ENCODE measurements around the gene RMP24.

RMP24 gene

GRCh38 chr18:35971661-35972196, 750 bp upstream of the RMP24 start:
- ATAC-seq, result peak; percentile 40
- TF ChIP-seq OSR1 (CRISPR knock-in tag; IDR thresholded peaks at IDR 0.05), result no peak
- TF ChIP-seq ESRRG (CRISPR knock-in tag; IDR thresholded peaks at IDR 0.05), result no peak
- no peak for TF ChIP-seq ZFP3 (CRISPR knock-in tag; IDR thresholded peaks at IDR 0.05)
- no peak for TF ChIP-seq TCF4 (CRISPR knock-in tag; IDR thresholded peaks at IDR 0.05; ENCODE audit: borderline replicate concordance)
- TF ChIP-seq TOX (CRISPR knock-in tag; IDR thresholded peaks at IDR 0.05; ENCODE audit: borderline replicate concordance), result no peak
- no peak for TF ChIP-seq CREB5 (CRISPR knock-in tag; IDR thresholded peaks at IDR 0.05; ENCODE audit: low read depth)
- TF ChIP-seq ZC3H10 (CRISPR knock-in tag; IDR thresholded peaks at IDR 0.05), result no peak
- TF ChIP-seq ISL1 (CRISPR knock-in tag; IDR thresholded peaks at IDR 0.05), result no peak
- no peak for TF ChIP-seq CSDC2 (CRISPR knock-in tag; IDR thresholded peaks at IDR 0.05)
- TF ChIP-seq ARNTL (CRISPR knock-in tag; IDR thresholded peaks at IDR 0.05; ENCODE audit: borderline replicate concordance, low read depth), result no peak
- TF ChIP-seq POU6F1 (CRISPR knock-in tag; IDR thresholded peaks at IDR 0.05; ENCODE audit: borderline replicate concordance, low read depth), result no peak

- ATAC-seq, result no peak
- no peak for TF ChIP-seq SNAI2 (CRISPR knock-in tag; IDR thresholded peaks at IDR 0.05)
- TF ChIP-seq BACH2 (CRISPR knock-in tag; IDR thresholded peaks at IDR 0.05; ENCODE audit: borderline replicate concordance), result no peak
- no peak for TF ChIP-seq ESRRG (CRISPR knock-in tag; IDR thresholded peaks at IDR 0.05)
- no peak for TF ChIP-seq CREB5 (CRISPR knock-in tag; IDR thresholded peaks at IDR 0.05; ENCODE audit: low read depth)
- TF ChIP-seq ZNF565 (CRISPR knock-in tag; conservative IDR thresholded peaks at IDR 0.05; ENCODE audit: low read depth), result no peak
- TF ChIP-seq ZFP30 (CRISPR knock-in tag; IDR thresholded peaks at IDR 0.05), result no peak
- TF ChIP-seq ISL1 (CRISPR knock-in tag; IDR thresholded peaks at IDR 0.05), result no peak
- no peak for TF ChIP-seq CSDC2 (CRISPR knock-in tag; IDR thresholded peaks at IDR 0.05)
- no peak for TF ChIP-seq ZC3H10 (CRISPR knock-in tag; IDR thresholded peaks at IDR 0.05)
- no peak for TF ChIP-seq ZFP3 (CRISPR knock-in tag; IDR thresholded peaks at IDR 0.05)
- TF ChIP-seq TOX (CRISPR knock-in tag; IDR thresholded peaks at IDR 0.05; ENCODE audit: borderline replicate concordance), result no peak
- TF ChIP-seq GLIS3 (CRISPR knock-in tag; IDR thresholded peaks at IDR 0.05), result no peak
- TF ChIP-seq TCF4 (CRISPR knock-in tag; IDR thresholded peaks at IDR 0.05; ENCODE audit: borderline replicate concordance), result no peak
- TF ChIP-seq TSHZ2 (CRISPR knock-in tag; IDR thresholded peaks at IDR 0.05), result no peak
- TF ChIP-seq CSRNP3 (CRISPR knock-in tag; IDR thresholded peaks at IDR 0.05), result no peak
- TF ChIP-seq OSR1 (CRISPR knock-in tag; IDR thresholded peaks at IDR 0.05), result no peak
- no peak for TF ChIP-seq PPARA (CRISPR knock-in tag; IDR thresholded peaks at IDR 0.05; ENCODE audit: borderline replicate concordance)
Measured at GRCh38 chr18:35973650-35974049, 1.2 kb downstream of the RMP24 start.

- ATAC-seq, result no peak
- no peak for TF ChIP-seq CSRNP3 (CRISPR knock-in tag; IDR thresholded peaks at IDR 0.05)
- TF ChIP-seq TSHZ2 (CRISPR knock-in tag; IDR thresholded peaks at IDR 0.05), result no peak
- TF ChIP-seq ISL1 (CRISPR knock-in tag; IDR thresholded peaks at IDR 0.05), result no peak
- no peak for TF ChIP-seq GLIS3 (CRISPR knock-in tag; IDR thresholded peaks at IDR 0.05)
- no peak for TF ChIP-seq ZNF8 (CRISPR knock-in tag; IDR thresholded peaks at IDR 0.05)
- TF ChIP-seq CSDC2 (CRISPR knock-in tag; IDR thresholded peaks at IDR 0.05), result no peak
- no peak for TF ChIP-seq ZFP30 (CRISPR knock-in tag; IDR thresholded peaks at IDR 0.05)
- no peak for TF ChIP-seq TOX (CRISPR knock-in tag; IDR thresholded peaks at IDR 0.05; ENCODE audit: borderline replicate concordance)
- TF ChIP-seq BACH2 (CRISPR knock-in tag; IDR thresholded peaks at IDR 0.05; ENCODE audit: borderline replicate concordance), result no peak
- TF ChIP-seq ZFP3 (CRISPR knock-in tag; IDR thresholded peaks at IDR 0.05), result no peak
- no peak for TF ChIP-seq ESRRG (CRISPR knock-in tag; IDR thresholded peaks at IDR 0.05)
- TF ChIP-seq TCF4 (CRISPR knock-in tag; IDR thresholded peaks at IDR 0.05; ENCODE audit: borderline replicate concordance), result no peak
- no peak for TF ChIP-seq CREB5 (CRISPR knock-in tag; IDR thresholded peaks at IDR 0.05; ENCODE audit: low read depth)
- no peak for TF ChIP-seq ZC3H10 (CRISPR knock-in tag; IDR thresholded peaks at IDR 0.05)
- TF ChIP-seq PPARA (CRISPR knock-in tag; IDR thresholded peaks at IDR 0.05; ENCODE audit: borderline replicate concordance), result no peak
Measured at GRCh38 chr18:35974181-35974580, 1.7 kb downstream of the RMP24 start.
